H9 (cell line): ENCODE results near the gene LGR5. TPM values are rescaled to one million over a fixed set of nuclear protein-coding genes. Genes with fewer than 3 reads are reported as not detected.

ENCODE experiments used
- DNase-seq: peaks from one replicate; pipeline ENCODE4 v3.0.0-alpha.2; 2017
- H2AFZ ChIP-seq: one replicate; pipeline ENCODE4 v1.6.1; 2013; ENCODE audit warnings: mild to moderate bottlenecking, low read length, control low read depth, moderate library complexity
- H2AK5ac ChIP-seq: 2 replicates; pipeline ENCODE4 v1.6.1; 2013; ENCODE audit warnings: low read length, control low read depth, mixed read lengths; ENCODE audit not compliant: insufficient read length
- H2BK120ac ChIP-seq: one replicate; pipeline ENCODE4 v1.6.1; 2013; ENCODE audit warnings: low read depth, mild to moderate bottlenecking, low read length, control low read depth, inconsistent platforms; ENCODE audit not compliant: poor library complexity, severe bottlenecking
- H2BK12ac ChIP-seq: 2 replicates; pipeline ENCODE4 v1.6.1; 2013; ENCODE audit warnings: low read length, control low read depth, mixed read lengths, low read depth; ENCODE audit not compliant: insufficient read length
- H2BK15ac ChIP-seq: 2 replicates; pipeline ENCODE4 v1.6.1; 2013; ENCODE audit warnings: low read depth, low read length, control low read depth
- H2BK20ac ChIP-seq: one replicate; pipeline ENCODE4 v1.6.1; 2013; ENCODE audit warnings: low read depth, mild to moderate bottlenecking, low read length, control low read depth, inconsistent platforms; ENCODE audit not compliant: poor library complexity, severe bottlenecking
- H2BK5ac ChIP-seq: 2 replicates; pipeline ENCODE4 v1.6.1; 2013; ENCODE audit warnings: low read length, control low read depth, mixed read lengths; ENCODE audit not compliant: insufficient read length
- H3K14ac ChIP-seq: 2 replicates; pipeline ENCODE4 v1.6.1; 2013; ENCODE audit warnings: low read length, control low read depth; ENCODE audit not compliant: insufficient read depth
- H3K18ac ChIP-seq: 2 replicates; pipeline ENCODE4 v1.6.1; 2013; ENCODE audit warnings: low read depth, mild to moderate bottlenecking, mixed read lengths, low read length, control low read depth; ENCODE audit not compliant: insufficient read length
- H3K23ac ChIP-seq: 2 replicates; pipeline ENCODE4 v1.6.1; 2013; ENCODE audit warnings: low read length, control low read depth, mixed read lengths, low read depth; ENCODE audit not compliant: insufficient read length
- H3K23me2 ChIP-seq: 2 replicates; pipeline ENCODE4 v1.6.1; 2013; ENCODE audit warnings: low read depth, mild to moderate bottlenecking, mixed read lengths, low read length, control low read depth; ENCODE audit not compliant: insufficient read length, poor library complexity, severe bottlenecking
- H3K27ac ChIP-seq: 2 replicates; pipeline ENCODE4 v1.5.1; 2013; ENCODE audit warnings: low read length, control low read depth, mixed read lengths, low read depth; ENCODE audit not compliant: insufficient read length
- H3K27me3 ChIP-seq: 2 replicates; pipeline ENCODE4 v1.6.1; 2013; ENCODE audit warnings: low read length, control low read depth, inconsistent platforms; ENCODE audit not compliant: insufficient read depth
- H3K4ac ChIP-seq: 2 replicates; pipeline ENCODE4 v1.6.1; 2013; ENCODE audit warnings: low read depth, mild to moderate bottlenecking, control low read depth, inconsistent platforms, low read length, moderate library complexity
- H3K4me1 ChIP-seq: 2 replicates; pipeline ENCODE4 v1.6.1; 2013; ENCODE audit warnings: low read length, control low read depth, inconsistent platforms; ENCODE audit not compliant: insufficient read depth
- H3K4me2 ChIP-seq: 2 replicates; pipeline ENCODE4 v1.6.1; 2013; ENCODE audit warnings: low read length, control low read depth, mixed read lengths; ENCODE audit not compliant: insufficient read length, insufficient read depth
- H3K56ac ChIP-seq: 2 replicates; pipeline ENCODE4 v1.6.1; 2013; ENCODE audit warnings: low read depth, mild to moderate bottlenecking, mixed read lengths, low read length, control low read depth; ENCODE audit not compliant: insufficient read length
- H3K79me1 ChIP-seq: 2 replicates; pipeline ENCODE4 v1.6.1; 2013; ENCODE audit warnings: low read depth, mild to moderate bottlenecking, moderate library complexity, low read length, control low read depth, inconsistent platforms; ENCODE audit not compliant: insufficient read depth, poor library complexity, severe bottlenecking
- H3K79me2 ChIP-seq: 2 replicates; pipeline ENCODE4 v1.6.1; 2013; ENCODE audit warnings: low read length, control low read depth, inconsistent platforms; ENCODE audit not compliant: insufficient read depth
- H3K9ac ChIP-seq: 2 replicates; pipeline ENCODE4 v1.6.1; 2013; ENCODE audit warnings: low read length, control low read depth, mixed read lengths; ENCODE audit not compliant: insufficient read length; ENCODE audit errors: extremely low read depth
- H3K9me3 ChIP-seq: one replicate; pipeline ENCODE4 v1.6.1; 2013; ENCODE audit warnings: low read depth, low read length, inconsistent platforms; ENCODE audit not compliant: control insufficient read depth
- H3T11ph ChIP-seq: one replicate; pipeline ENCODE4 v1.6.1; 2013; ENCODE audit warnings: mild to moderate bottlenecking, low read length, control low read depth, inconsistent platforms
- H4K20me1 ChIP-seq: one replicate; pipeline ENCODE4 v1.6.1; 2013; ENCODE audit not compliant: control insufficient read depth, insufficient read length, insufficient read depth
- H4K5ac ChIP-seq: 2 replicates; pipeline ENCODE4 v1.6.1; 2013; ENCODE audit warnings: low read depth, mild to moderate bottlenecking, mixed read lengths, low read length, control low read depth; ENCODE audit not compliant: insufficient read length
- H4K8ac ChIP-seq: replicated peaks from 2 replicates; pipeline ENCODE4 v1.6.1; 2013; ENCODE audit warnings: low read length, control low read depth, mixed read lengths, low read depth; ENCODE audit not compliant: insufficient read length
- H4K91ac ChIP-seq: 2 replicates; pipeline ENCODE4 v1.6.1; 2013; ENCODE audit warnings: low read depth, mild to moderate bottlenecking, moderate library complexity, mixed read lengths, low read length, control low read depth; ENCODE audit not compliant: insufficient read length
- H3K27ac Mint-ChIP-seq, 3 experiments: 2 replicates in 2 of 3; 3 replicates in 1 of 3; pipeline ENCODE4 v1.8.0; 2020 to 2021; ENCODE audit warnings: mixed read lengths in 3 of 3, mild to moderate bottlenecking in 1 of 3, moderate library complexity in 1 of 3
- H3K27me3 Mint-ChIP-seq: 2 replicates; pipeline ENCODE4 v1.8.0; 2021; ENCODE audit warnings: low read depth, mild to moderate bottlenecking, moderate library complexity, mixed read lengths
- H3K36me3 Mint-ChIP-seq, 3 experiments: 2 replicates in 2 of 3; 3 replicates in 1 of 3; pipeline ENCODE4 v1.8.0; 2020 to 2021; ENCODE audit warnings: low read depth in 3 of 3, mixed read lengths in 3 of 3; ENCODE audit not compliant: insufficient read depth in 1 of 3
- H3K4me1 Mint-ChIP-seq, 2 experiments: 2 replicates each; pipeline ENCODE4 v1.8.0; 2020; ENCODE audit warnings: mixed read lengths in 2 of 2
- H3K4me3 Mint-ChIP-seq, 2 experiments: 2 replicates in 1 of 2; 3 replicates in 1 of 2; pipeline ENCODE4 v1.8.0; 2020 to 2021; ENCODE audit warnings: mild to moderate bottlenecking in 2 of 2, mixed read lengths in 2 of 2, moderate library complexity in 1 of 2
- H3K9me3 Mint-ChIP-seq, 2 experiments: 2 replicates in 1 of 2; 3 replicates in 1 of 2; pipeline ENCODE4 v1.8.0; 2020; ENCODE audit warnings: mild to moderate bottlenecking in 2 of 2, mixed read lengths in 2 of 2, moderate library complexity in 1 of 2
- WGBS: extraction: QIAGEN DNeasy Blood & Tissue Kit; methylation state at CpG from one replicate; pipeline ENCODE4 v1.1.7; 2013; ENCODE audit warnings: missing lambda C conversion rate, low lambda C conversion rate, mixed read lengths; ENCODE audit not compliant: insufficient read length; ENCODE audit errors: extremely low coverage; 5-methylcytosine and 5-hydroxymethylcytosine counted together
- total RNA-seq: library from RNA; stranded (reverse); gene quantifications from 2 replicates; pipeline ENCODE4 v1.2.1, GENCODE V29; 2021
- TF ChIP-seq, protein P1 (sequence below): fragments of 200-600 bp; sonication (generic); conservative IDR thresholded peaks from 3 replicates; pipeline ENCODE4 v1.8.0; 2021; ENCODE audit warnings: antibody characterized with exemption, mild to moderate bottlenecking

The LGR5 gene
- total RNA-seq, 1 experiment from 2014 or later, result 0.09 TPM

DNA sequence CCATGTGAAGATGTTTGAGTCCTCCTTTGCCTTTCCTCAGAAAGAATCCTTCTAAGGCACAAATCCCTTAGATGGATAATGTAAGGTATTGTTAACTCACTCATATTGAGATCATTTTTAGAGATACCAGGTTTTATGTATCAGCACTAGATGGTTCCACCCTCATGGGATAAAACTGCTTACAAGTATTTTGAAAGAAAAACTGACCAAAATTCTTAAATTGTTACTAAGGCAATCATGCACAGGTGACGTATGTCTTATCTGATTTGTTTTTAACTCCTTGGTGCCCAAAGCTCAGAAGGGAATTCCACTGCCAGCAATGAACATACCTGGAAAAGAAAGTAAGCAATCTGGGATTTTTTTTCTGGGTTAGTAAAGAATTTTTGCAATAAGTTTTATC, 145.6 kb downstream of the LGR5 start:
- H3K36me3 Mint-ChIP-seq, result no peaks in the 10 kb centered on the region
- no peaks in the 10 kb centered on the region for H3K27me3 ChIP-seq
- H3K79me2 ChIP-seq, result no peaks in the 10 kb centered on the region
- no peaks in the 10 kb centered on the region for H3K23me2 ChIP-seq
- no CpG with 5 or more reads among the region's 1 CpG for WGBS
- H3K27ac Mint-ChIP-seq, result no peak overlapping the region
- H2BK12ac ChIP-seq, result no peak overlapping the region
- H3K14ac ChIP-seq, result no peak overlapping the region
- no peak overlapping the region for H3K9ac ChIP-seq
- no peak overlapping the region for H2BK20ac ChIP-seq
- no peak overlapping the region for H2BK5ac ChIP-seq
- no peak overlapping the region for H2BK15ac ChIP-seq
- H3T11ph ChIP-seq, result no peak overlapping the region
- H3K9me3 Mint-ChIP-seq, result no peaks in the 10 kb centered on the region
- H3K4me3 Mint-ChIP-seq, result no peak overlapping the region
- no peak overlapping the region for H3K4me2 ChIP-seq
- no peaks in the 10 kb centered on the region for H3K27me3 Mint-ChIP-seq
- no peak overlapping the region for H2BK120ac ChIP-seq
- H3K18ac ChIP-seq, result no peak overlapping the region
- H3K23ac ChIP-seq, result no peak overlapping the region
- no peak overlapping the region for H3K27ac ChIP-seq
- TF ChIP-seq, protein P1, sequence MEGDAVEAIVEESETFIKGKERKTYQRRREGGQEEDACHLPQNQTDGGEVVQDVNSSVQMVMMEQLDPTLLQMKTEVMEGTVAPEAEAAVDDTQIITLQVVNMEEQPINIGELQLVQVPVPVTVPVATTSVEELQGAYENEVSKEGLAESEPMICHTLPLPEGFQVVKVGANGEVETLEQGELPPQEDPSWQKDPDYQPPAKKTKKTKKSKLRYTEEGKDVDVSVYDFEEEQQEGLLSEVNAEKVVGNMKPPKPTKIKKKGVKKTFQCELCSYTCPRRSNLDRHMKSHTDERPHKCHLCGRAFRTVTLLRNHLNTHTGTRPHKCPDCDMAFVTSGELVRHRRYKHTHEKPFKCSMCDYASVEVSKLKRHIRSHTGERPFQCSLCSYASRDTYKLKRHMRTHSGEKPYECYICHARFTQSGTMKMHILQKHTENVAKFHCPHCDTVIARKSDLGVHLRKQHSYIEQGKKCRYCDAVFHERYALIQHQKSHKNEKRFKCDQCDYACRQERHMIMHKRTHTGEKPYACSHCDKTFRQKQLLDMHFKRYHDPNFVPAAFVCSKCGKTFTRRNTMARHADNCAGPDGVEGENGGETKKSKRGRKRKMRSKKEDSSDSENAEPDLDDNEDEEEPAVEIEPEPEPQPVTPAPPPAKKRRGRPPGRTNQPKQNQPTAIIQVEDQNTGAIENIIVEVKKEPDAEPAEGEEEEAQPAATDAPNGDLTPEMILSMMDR, result no peak
- H4K20me1 ChIP-seq, result no peaks in the 10 kb centered on the region
- H3K56ac ChIP-seq, result no peak overlapping the region
- no peak overlapping the region for H2AK5ac ChIP-seq
- no peak overlapping the region for H4K5ac ChIP-seq
- no peak overlapping the region for H2AFZ ChIP-seq
- DNase-seq, result no peak
- H3K4ac ChIP-seq, result no peak overlapping the region
- H3K79me1 ChIP-seq, result no peaks in the 10 kb centered on the region
- H3K9me3 ChIP-seq, result no peaks in the 10 kb centered on the region
- no peak overlapping the region for H4K8ac ChIP-seq
- no peak overlapping the region for H4K91ac ChIP-seq
- no peaks in the 10 kb centered on the region for H3K4me1 ChIP-seq
- H3K4me1 Mint-ChIP-seq, result no peaks in the 10 kb centered on the region; a peak in 1 of 4 replicates
